ENCODE data around the gene SIM2.

SIM2 gene

DNA sequence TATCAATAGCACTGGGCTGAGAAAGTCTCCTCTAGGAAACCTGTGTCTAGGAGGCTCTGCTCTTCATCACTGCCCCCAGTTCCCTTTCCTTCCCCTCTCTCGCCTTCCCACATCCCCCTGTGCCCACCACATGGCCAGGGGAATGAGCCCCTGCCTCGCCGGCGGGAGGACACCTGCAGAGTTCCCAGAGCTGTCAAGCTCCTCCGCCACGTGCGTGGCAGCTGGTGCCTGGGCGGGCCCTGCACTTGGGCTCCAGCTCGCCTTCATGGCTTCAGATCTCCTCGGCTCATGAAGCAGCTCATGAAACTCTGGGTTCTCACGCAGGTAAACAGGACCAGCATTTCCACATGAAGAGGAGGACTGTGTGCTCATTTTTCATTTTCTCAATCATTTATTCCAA lies 62.8 kb downstream of the SIM2 start:
- Mint-ChIP-seq H3K4me1 (no peaks in the 10 kb centered on the region), H3K9me3 (no peaks in the 10 kb centered on the region), H3K27me3 (no peaks in the 10 kb centered on the region), H3K36me3 (ENCODE audit: insufficient read depth) (peaks cover 6% of the 10 kb centered on the region), H3K4me3 (no peak overlapping the region), H3K27ac (ENCODE audit: low read depth) (no peak overlapping the region)
- no peak for ATAC-seq (replicated peaks; ENCODE audit: extremely low read depth, poor library complexity, severe bottlenecking)
- no peak for DNase-seq (ENCODE audit: low spot score in 2 of 2)

DNA sequence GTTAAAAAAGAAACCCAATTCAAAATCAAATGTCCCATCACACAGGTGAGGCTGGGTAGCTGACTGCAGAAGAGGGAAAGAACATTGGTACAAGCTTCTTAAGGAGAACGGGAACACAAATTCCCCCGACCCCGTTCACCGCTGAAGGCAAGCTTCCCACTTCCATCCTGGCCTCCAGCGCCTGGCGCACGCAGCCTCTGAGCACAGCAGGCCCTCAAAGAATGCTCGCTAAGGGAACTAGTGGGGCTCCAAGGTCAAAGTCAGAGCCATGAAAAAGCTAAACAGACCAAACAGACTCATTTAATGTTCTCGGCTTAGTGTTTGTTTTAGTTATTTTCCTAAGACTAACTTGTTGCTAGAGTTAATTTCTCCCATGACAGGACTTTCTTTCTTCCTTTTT lies 63.7 kb downstream of the SIM2 start:
- ATAC-seq (replicated peaks; ENCODE audit: extremely low read depth, poor library complexity, severe bottlenecking) = no peak
- H3K9me3 Mint-ChIP-seq = no peaks in the 10 kb centered on the region
- H3K27ac Mint-ChIP-seq (ENCODE audit: low read depth) = no peak overlapping the region
- H3K27me3 Mint-ChIP-seq = no peaks in the 10 kb centered on the region
- DNase-seq (ENCODE audit: low spot score in 2 of 2) = no peak
- no peak overlapping the region for H3K4me3 Mint-ChIP-seq
- peaks cover 5% of the 10 kb centered on the region for H3K4me1 Mint-ChIP-seq
- H3K36me3 Mint-ChIP-seq (ENCODE audit: insufficient read depth) = peaks cover 6% of the 10 kb centered on the region

DNA sequence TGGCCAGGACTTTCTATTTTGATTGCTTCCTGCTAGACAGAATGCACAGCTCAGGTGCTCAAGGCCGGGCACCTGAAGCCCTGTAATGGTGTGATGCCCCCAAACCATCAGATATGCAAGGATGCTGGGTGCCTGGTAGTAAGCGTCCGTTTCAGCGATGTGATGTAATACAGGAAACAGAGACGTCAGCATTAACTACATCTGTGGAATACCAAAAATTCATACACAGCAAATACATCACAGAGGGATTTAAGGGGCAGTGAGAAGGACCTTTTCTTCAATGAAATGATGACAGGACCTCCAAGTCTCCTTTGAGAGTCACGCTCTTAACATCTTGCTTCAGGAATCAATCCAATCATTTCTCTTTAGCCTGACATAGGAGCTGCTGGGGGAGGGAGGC lies 64.4 kb downstream of the SIM2 start:
- peaks cover 5% of the 10 kb centered on the region for H3K4me1 Mint-ChIP-seq
- no peak overlapping the region for H3K27ac Mint-ChIP-seq (ENCODE audit: low read depth)
- no peak for ATAC-seq (replicated peaks; ENCODE audit: extremely low read depth, poor library complexity, severe bottlenecking)
- no peaks in the 10 kb centered on the region for H3K27me3 Mint-ChIP-seq
- peaks cover 2% of the 10 kb centered on the region for H3K36me3 Mint-ChIP-seq (ENCODE audit: insufficient read depth)
- no peak for DNase-seq (ENCODE audit: low spot score in 2 of 2)
- no peaks in the 10 kb centered on the region for H3K9me3 Mint-ChIP-seq
- no peak overlapping the region for H3K4me3 Mint-ChIP-seq

DNA sequence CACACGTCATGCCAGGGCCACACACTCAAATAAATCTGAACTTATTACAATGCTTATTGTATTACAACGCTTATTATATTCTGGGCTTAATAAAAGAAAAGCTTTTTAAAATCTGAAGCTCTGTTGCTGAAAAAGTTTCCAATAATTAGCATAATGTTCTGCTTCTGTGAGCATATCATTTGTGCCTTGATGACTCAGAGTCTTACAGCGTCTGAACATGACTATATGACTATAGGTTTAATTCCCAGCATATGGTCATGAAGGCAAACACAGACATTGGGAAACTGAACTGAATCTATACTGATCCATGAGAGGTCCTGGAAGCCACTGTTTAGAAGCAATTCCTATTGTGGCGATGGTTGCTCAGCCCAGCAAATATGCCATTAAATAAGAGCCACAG lies 66.3 kb downstream of the SIM2 start:
- H3K27ac Mint-ChIP-seq (ENCODE audit: low read depth) = no peak overlapping the region
- no peaks in the 10 kb centered on the region for H3K9me3 Mint-ChIP-seq
- DNase-seq (ENCODE audit: low spot score in 2 of 2) (no peak), ATAC-seq (replicated peaks; ENCODE audit: extremely low read depth, poor library complexity, severe bottlenecking) (no peak)
- H3K36me3 Mint-ChIP-seq (ENCODE audit: insufficient read depth) = peaks cover 2% of the 10 kb centered on the region
- no peaks in the 10 kb centered on the region for H3K27me3 Mint-ChIP-seq
- H3K4me1 Mint-ChIP-seq = peaks cover 5% of the 10 kb centered on the region
- no peak overlapping the region for H3K4me3 Mint-ChIP-seq

DNA sequence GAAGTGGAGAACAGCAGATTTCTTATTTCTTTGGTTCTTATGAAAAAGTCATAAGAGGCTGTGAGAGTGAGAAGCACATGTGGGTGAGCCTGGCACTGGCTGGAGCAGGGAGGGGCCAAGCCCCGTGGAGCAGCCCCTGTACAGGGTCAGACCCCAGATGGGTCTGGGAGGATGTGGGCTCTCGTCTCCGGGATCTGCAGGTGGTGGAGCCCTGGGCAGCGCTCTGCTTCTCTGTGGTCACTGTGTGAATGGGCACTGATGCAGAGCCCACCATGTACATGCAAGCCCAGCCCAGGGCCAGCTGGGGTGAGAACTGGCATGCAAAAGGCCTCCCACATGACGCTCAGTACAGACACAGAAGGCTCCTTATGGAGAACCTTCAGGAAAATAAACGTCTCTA lies 67.6 kb downstream of the SIM2 start:
- DNase-seq (ENCODE audit: low spot score in 2 of 2) = no peak
- Mint-ChIP-seq H3K36me3 (ENCODE audit: insufficient read depth) (peaks cover 2% of the 10 kb centered on the region), H3K27ac (ENCODE audit: low read depth) (no peak overlapping the region), H3K4me3 (no peak overlapping the region), H3K4me1 (peaks cover 5% of the 10 kb centered on the region), H3K9me3 (no peaks in the 10 kb centered on the region), H3K27me3 (no peaks in the 10 kb centered on the region)
- ATAC-seq (replicated peaks; ENCODE audit: extremely low read depth, poor library complexity, severe bottlenecking) = no peak

DNA sequence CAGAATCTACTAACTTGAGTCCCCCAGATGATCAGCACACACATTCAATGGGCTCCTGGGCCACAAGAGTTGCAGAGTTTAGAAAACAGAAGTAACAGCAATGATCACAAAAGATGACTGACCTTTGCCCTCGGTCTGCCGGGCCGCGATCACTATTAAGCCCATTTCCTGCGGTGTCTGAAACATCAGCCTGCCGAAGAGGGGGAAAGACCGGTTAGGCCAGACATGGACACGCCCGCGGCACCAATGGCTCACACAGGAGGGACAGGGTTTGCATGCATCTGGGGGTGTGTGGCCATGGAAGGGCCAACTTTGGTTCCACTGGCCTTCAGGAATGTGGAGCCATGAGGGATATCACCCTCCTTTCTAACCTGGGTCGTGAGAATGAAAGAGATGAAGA lies 68.2 kb downstream of the SIM2 start:
- Mint-ChIP-seq H3K4me1 (peaks cover 5% of the 10 kb centered on the region), H3K27me3 (no peaks in the 10 kb centered on the region), H3K9me3 (no peaks in the 10 kb centered on the region), H3K36me3 (ENCODE audit: insufficient read depth) (peaks cover 2% of the 10 kb centered on the region), H3K4me3 (no peak overlapping the region), H3K27ac (ENCODE audit: low read depth) (no peak overlapping the region)
- DNase-seq (ENCODE audit: low spot score in 2 of 2) = no peak
- no peak for ATAC-seq (replicated peaks; ENCODE audit: extremely low read depth, poor library complexity, severe bottlenecking)

DNA sequence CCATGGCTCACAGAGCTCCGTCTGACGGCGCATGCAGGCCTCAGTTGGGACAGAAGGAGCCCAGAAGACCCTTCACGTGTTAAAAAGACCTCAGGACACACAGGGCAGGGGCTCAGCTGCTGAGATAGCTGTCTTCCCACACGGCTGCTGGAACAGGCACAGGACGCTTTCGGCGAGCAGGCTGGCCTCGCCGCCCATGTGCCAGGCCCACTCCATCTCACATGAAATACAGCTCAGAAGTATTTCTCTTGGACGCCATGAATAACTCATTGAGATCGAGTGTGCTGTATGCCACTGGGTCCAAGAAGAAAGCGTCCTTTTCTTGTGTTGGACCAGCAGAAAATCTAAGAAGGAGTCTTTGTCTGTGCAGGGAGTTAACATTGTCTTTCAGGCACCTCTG lies 69.6 kb downstream of the SIM2 start:
- no peak for ATAC-seq (replicated peaks; ENCODE audit: extremely low read depth, poor library complexity, severe bottlenecking)
- H3K36me3 Mint-ChIP-seq (ENCODE audit: insufficient read depth) = peaks cover 3% of the 10 kb centered on the region

DNA sequence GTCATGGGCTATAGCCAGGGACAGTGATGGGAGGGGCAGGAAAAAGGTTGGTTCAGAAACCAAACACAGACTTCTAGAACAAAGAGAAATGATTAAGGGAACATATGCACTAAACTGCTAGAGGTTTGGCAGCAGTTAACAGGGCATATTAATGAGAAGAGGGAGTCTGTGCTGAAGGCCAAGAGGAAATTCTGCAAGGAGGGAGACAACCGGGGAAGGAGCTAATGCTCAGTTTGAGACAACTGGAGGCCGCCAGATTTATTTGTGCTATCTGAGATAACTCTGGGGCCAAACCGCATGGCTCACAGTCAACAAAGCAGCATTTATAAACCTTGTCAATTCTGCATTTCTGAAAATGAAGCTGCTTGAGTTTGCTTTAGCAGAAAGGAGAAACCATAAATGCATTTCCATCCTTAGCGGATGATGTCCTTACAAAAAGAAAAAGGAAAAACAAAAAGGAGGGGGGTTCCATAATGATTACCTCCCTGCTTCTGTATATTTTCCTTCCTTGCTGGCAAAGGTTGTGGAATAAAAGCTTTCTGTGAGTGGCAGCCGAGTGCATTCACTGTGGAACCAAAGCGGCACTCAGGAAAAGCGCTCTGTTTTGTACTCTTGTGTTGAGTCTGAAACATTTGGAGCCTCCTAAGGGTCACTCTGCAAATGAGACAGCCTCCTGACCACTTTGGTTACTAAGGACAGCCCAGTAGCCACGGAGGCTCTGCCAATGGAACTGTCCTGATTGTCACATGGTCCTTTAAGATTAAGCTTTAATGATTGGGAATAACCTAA lies 70.3 kb downstream of the SIM2 start:
- Mint-ChIP-seq H3K27me3 (no peaks in the 10 kb centered on the region), H3K9me3 (no peaks in the 10 kb centered on the region), H3K4me3 (no peak overlapping the region), H3K4me1 (peaks cover 5% of the 10 kb centered on the region), H3K36me3 (ENCODE audit: insufficient read depth) (peaks cover 4% of the 10 kb centered on the region), H3K27ac (ENCODE audit: low read depth) (no peak overlapping the region)
- DNase-seq (ENCODE audit: low spot score in 2 of 2) (no peak), ATAC-seq (replicated peaks; ENCODE audit: extremely low read depth, poor library complexity, severe bottlenecking) (no peak)

More for the DNA sequence above, 69.6 kb downstream of the SIM2 start:
- Mint-ChIP-seq H3K27ac (ENCODE audit: low read depth) (no peak overlapping the region), H3K9me3 (no peaks in the 10 kb centered on the region), H3K27me3 (no peaks in the 10 kb centered on the region), H3K4me1 (peaks cover 5% of the 10 kb centered on the region), H3K4me3 (no peak overlapping the region)
- DNase-seq (ENCODE audit: low spot score in 2 of 2) = no peak

DNA sequence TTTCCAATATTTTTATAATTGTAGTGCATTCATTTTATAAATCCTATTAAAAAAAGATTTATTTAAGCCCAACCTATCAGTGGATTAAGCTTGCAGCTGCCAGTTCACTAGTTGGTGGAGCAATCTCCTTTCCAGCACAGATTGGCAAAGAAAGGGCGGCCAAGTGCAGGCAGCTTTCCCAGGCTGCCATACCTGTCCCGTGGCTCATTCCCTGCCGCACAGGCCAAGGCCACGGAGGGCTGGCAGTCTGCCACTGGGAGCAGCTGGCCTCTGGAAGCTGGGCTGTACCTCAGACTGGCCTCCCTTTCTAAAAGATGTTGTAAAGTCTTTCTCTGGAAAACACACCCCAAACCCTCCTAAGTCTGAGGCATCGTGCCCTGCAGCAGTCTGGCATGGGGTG lies 74.2 kb downstream of the SIM2 start:
- H3K4me3 Mint-ChIP-seq = no peak overlapping the region
- no peak overlapping the region for H3K27ac Mint-ChIP-seq (ENCODE audit: low read depth)
- no peaks in the 10 kb centered on the region for H3K9me3 Mint-ChIP-seq
- DNase-seq (ENCODE audit: low spot score in 2 of 2) = no peak
- no peak for ATAC-seq (replicated peaks; ENCODE audit: extremely low read depth, poor library complexity, severe bottlenecking)
- no peaks in the 10 kb centered on the region for H3K27me3 Mint-ChIP-seq
- H3K36me3 Mint-ChIP-seq (ENCODE audit: insufficient read depth) = peaks cover 2% of the 10 kb centered on the region
- no peaks in the 10 kb centered on the region for H3K4me1 Mint-ChIP-seq

DNA sequence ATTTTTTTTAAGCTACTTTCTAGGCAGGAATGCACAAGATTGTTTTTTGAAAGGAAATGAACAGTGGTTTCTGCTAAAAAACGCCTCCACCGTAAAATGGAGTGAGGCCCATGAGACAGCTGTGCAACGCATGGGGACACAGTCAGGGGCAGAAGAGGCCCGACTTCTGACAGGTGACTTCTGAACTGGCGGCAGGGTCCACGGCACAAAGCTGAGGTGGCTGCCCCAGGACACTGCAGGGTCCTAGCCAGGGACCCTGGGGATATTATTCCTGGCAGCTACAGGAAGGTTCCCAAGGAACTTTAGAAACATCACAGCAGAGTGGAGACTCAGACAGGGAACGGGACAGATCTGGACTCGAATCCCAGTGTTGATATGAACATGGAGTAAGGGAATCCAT lies 75.1 kb downstream of the SIM2 start:
- no peaks in the 10 kb centered on the region for H3K4me1 Mint-ChIP-seq
- no peak overlapping the region for H3K27ac Mint-ChIP-seq (ENCODE audit: low read depth)
- H3K9me3 Mint-ChIP-seq = no peaks in the 10 kb centered on the region
- H3K27me3 Mint-ChIP-seq = no peaks in the 10 kb centered on the region
- ATAC-seq (replicated peaks; ENCODE audit: extremely low read depth, poor library complexity, severe bottlenecking) (no peak), DNase-seq (ENCODE audit: low spot score in 2 of 2) (no peak)
- H3K36me3 Mint-ChIP-seq (ENCODE audit: insufficient read depth) = peaks cover 2% of the 10 kb centered on the region
- H3K4me3 Mint-ChIP-seq = no peak overlapping the region

DNA sequence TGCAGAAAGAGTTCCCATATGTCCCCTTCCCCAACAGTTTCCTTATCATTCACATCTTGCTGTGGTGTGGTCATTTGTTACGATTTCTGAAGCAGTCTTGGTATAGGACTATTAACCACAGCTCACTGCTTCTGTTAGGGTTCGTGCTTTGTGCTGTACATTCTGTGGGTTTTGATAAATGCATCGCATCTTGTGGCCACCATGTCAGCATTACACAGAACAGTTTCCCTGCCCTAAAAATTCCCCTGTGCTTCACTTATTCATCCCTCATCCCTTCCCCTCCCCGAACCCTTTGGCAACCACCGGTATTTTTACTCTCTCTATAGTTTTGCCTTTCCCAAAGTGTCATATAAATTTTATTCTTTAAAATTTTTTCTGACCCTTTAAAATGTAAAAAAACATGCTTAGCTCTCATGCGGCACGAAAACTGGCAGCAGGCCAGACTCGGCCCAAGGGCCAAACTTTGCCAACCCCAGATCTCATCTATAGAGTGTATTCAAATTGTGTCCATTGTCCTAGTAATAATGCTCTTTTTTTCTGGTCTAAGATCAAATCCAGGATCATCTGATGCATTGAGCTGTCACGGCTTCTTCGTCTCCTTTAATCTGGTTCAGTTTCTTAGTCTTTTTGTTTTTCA lies 78.2 kb downstream of the SIM2 start:
- Mint-ChIP-seq H3K9me3 (no peaks in the 10 kb centered on the region), H3K27ac (ENCODE audit: low read depth) (no peak overlapping the region), H3K27me3 (no peaks in the 10 kb centered on the region), H3K36me3 (ENCODE audit: insufficient read depth) (peaks cover 2% of the 10 kb centered on the region), H3K4me1 (no peaks in the 10 kb centered on the region), H3K4me3 (no peak overlapping the region)
- ATAC-seq (replicated peaks; ENCODE audit: extremely low read depth, poor library complexity, severe bottlenecking) (no peak), DNase-seq (ENCODE audit: low spot score in 2 of 2) (no peak)

DNA sequence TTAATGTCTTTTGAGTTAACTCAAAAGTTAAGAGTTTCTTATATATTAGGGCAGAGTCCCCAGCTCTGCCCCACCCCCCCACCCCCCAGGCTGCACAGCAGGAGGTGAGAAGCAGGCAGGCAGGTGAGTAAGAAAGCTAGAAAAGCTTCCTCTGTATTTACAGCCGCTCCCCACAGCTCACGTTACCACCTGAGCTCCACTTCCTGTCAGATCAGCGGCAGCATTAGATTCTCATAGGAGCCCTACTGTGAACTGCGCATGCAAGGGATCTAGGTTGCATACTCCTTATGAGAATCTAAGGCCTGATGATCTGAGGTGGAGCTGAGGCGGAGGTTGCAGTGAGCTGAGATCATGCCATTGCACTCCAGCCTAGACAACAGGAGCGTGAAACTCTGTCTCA lies 81.9 kb downstream of the SIM2 start:
- ATAC-seq (replicated peaks; ENCODE audit: extremely low read depth, poor library complexity, severe bottlenecking) = no peak
- no peak overlapping the region for H3K27ac Mint-ChIP-seq (ENCODE audit: low read depth)
- H3K27me3 Mint-ChIP-seq = no peaks in the 10 kb centered on the region
- H3K4me1 Mint-ChIP-seq = peaks cover 6% of the 10 kb centered on the region
- no peaks in the 10 kb centered on the region for H3K9me3 Mint-ChIP-seq
- H3K36me3 Mint-ChIP-seq (ENCODE audit: insufficient read depth) = no peaks in the 10 kb centered on the region
- no peak overlapping the region for H3K4me3 Mint-ChIP-seq
- DNase-seq (ENCODE audit: low spot score in 2 of 2) = no peak

DNA sequence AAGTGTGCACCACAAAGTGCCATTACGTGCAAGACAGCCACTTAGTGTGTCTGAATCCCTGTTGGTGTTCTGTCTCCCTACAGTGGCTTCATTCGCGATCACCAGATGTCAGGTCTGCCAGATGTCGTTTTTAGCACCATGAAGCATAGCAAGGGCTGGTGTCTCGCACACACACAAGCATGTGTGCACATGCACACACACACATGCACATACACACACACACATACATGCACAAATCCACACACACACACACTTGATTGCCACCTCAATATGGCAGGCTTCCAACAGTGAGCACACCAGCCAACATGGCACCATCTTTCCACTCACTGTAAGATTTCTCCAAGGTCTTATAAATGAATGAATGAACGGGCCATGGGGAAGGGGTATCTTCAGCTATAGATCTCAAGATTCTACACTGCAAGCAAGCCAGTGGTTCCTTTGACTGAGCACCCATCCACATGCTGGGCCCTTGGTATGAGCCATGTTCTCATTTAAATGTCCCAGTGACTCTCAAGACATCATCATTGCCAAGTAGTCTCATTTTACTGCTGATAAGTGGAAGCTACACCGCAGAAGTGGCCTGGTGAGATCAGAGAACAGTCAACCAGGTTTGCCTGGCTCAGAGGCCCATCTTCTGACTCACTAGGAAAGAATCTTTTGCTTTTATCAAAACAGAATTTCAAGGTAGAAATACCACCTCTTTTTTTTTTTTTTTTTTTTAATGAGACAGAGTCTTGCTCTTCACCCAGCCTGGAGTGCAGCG lies 84.9 kb downstream of the SIM2 start:
- ATAC-seq (replicated peaks; ENCODE audit: extremely low read depth, poor library complexity, severe bottlenecking) (no peak), DNase-seq (ENCODE audit: low spot score in 2 of 2) (no peak)
- Mint-ChIP-seq H3K9me3 (no peaks in the 10 kb centered on the region), H3K36me3 (ENCODE audit: insufficient read depth) (peaks cover 2% of the 10 kb centered on the region), H3K27me3 (no peaks in the 10 kb centered on the region), H3K4me1 (peaks cover 6% of the 10 kb centered on the region), H3K27ac (ENCODE audit: low read depth) (no peak overlapping the region), H3K4me3 (no peak overlapping the region)

Measured in central memory CD8-positive, alpha-beta T cell (primary cell).